NCI-H146 treated with DMSO at 0.1 percent for 48 hours (cell line): Measurements from ENCODE around the gene PARP11.
A peak's percentile ranks its signal among the peaks of the same experiment; 100 is the strongest.

Source experiments
- DNase-seq: peaks from one replicate; lab custom pipeline; 2025; ENCODE audit not compliant: unreplicated experiment; lab: John Stamatoyannopoulos, UW

PARP11 gene

GRCh38 chr12:3872800-3873636 is at the start of gene PARP11:
PARP11 (minus strand) TSS chr12:3873399; CDS start chr12:3873229, 170 bp downstream.
- DNase-seq, result peak; percentile 98

GRCh38 chr12:3922033-3922432 is 48.8 kb upstream of the PARP11 start:
- DNase-seq, result no peak

GRCh38 chr12:3921526-3921925 is 48.3 kb upstream of the PARP11 start:
- no peak for DNase-seq

- no peak for DNase-seq
These were observed 47.9 kb upstream of the PARP11 start for GRCh38 chr12:3921151-3921471.

- no peak for DNase-seq
These were observed 47.4 kb upstream of the PARP11 start for GRCh38 chr12:3920351-3921150.

- DNase-seq, result no peak
These were observed 40.1 kb upstream of the PARP11 start for GRCh38 chr12:3913278-3913677.

GRCh38 chr12:3912863-3913262 is 39.7 kb upstream of the PARP11 start:
- DNase-seq, result no peak

GRCh38 chr12:3911409-3911808 is 38.2 kb upstream of the PARP11 start:
- no peak for DNase-seq

- DNase-seq, result no peak
These were observed 32.5 kb upstream of the PARP11 start for GRCh38 chr12:3905664-3906063.

GRCh38 chr12:3904999-3905398 is 31.8 kb upstream of the PARP11 start:
- no peak for DNase-seq

- no peak for DNase-seq
These were observed 29.7 kb upstream of the PARP11 start for GRCh38 chr12:3902921-3903320.

- no peak for DNase-seq
These were observed 27.9 kb upstream of the PARP11 start for GRCh38 chr12:3901116-3901515.

- DNase-seq, result no peak
These were observed 25.6 kb upstream of the PARP11 start for GRCh38 chr12:3898756-3899155.

- DNase-seq, result no peak
These were observed 24.3 kb upstream of the PARP11 start for GRCh38 chr12:3897371-3897971.

GRCh38 chr12:3896801-3897351 is 23.7 kb upstream of the PARP11 start:
- DNase-seq, result no peak

GRCh38 chr12:3896356-3896755 is 23.2 kb upstream of the PARP11 start:
- no peak for DNase-seq

GRCh38 chr12:3892631-3893030 is 19.4 kb upstream of the PARP11 start:
- DNase-seq, result no peak

- no peak for DNase-seq
These were observed 18.0 kb upstream of the PARP11 start for GRCh38 chr12:3891201-3891600.

GRCh38 chr12:3888659-3889058 is 15.5 kb upstream of the PARP11 start:
- no peak for DNase-seq

GRCh38 chr12:3885277-3886094 is 12.3 kb upstream of the PARP11 start:
- DNase-seq, result no peak

- no peak for DNase-seq
These were observed 11.5 kb upstream of the PARP11 start for GRCh38 chr12:3884671-3885070.
